Neuronal stem cell (in vitro differentiated cells): ENCODE results near the gene CTSH.

Experiments used
- DNase-seq: peaks from one replicate; pipeline ENCODE4 v3.0.0-alpha.2; 2013; ENCODE audit warnings: low spot score
- H2AFZ ChIP-seq: one replicate; pipeline ENCODE4 v1.6.1; 2013; ENCODE audit warnings: mild to moderate bottlenecking, low read length, inconsistent platforms
- H2AK5ac ChIP-seq: 2 replicates; pipeline ENCODE4 v1.6.1; 2013; ENCODE audit warnings: low read depth, mild to moderate bottlenecking, inconsistent platforms, low read length, moderate library complexity, mixed read lengths
- H2BK120ac ChIP-seq: 2 replicates; pipeline ENCODE4 v1.6.1; 2013; ENCODE audit warnings: low read depth, mild to moderate bottlenecking, inconsistent platforms, low read length, moderate library complexity, mixed read lengths
- H2BK12ac ChIP-seq: one replicate; pipeline ENCODE4 v1.6.1; 2013; ENCODE audit warnings: low read length, inconsistent platforms
- H2BK15ac ChIP-seq: 2 replicates; pipeline ENCODE4 v1.6.1; 2013; ENCODE audit warnings: mild to moderate bottlenecking, low read length, inconsistent platforms, mixed read lengths
- H2BK5ac ChIP-seq: one replicate; pipeline ENCODE4 v1.6.1; 2013; ENCODE audit warnings: inconsistent platforms, mild to moderate bottlenecking, low read length, moderate library complexity
- H3K14ac ChIP-seq: one replicate; pipeline ENCODE4 v1.6.1; 2013; ENCODE audit warnings: low read length, inconsistent platforms
- H3K18ac ChIP-seq: 2 replicates; pipeline ENCODE4 v1.6.1; 2013; ENCODE audit warnings: low read length, inconsistent platforms
- H3K23ac ChIP-seq: 2 replicates; pipeline ENCODE4 v1.6.1; 2013; ENCODE audit warnings: low read depth, mild to moderate bottlenecking, mixed read lengths, low read length, inconsistent platforms; ENCODE audit not compliant: poor library complexity
- H3K27ac ChIP-seq: replicated peaks from 3 replicates; pipeline ENCODE4 v1.5.1; 2013; ENCODE audit warnings: low read length, inconsistent platforms
- H3K27me3 ChIP-seq, 3 experiments: 2 replicates each; pipeline ENCODE4 v1.6.1; 2013; ENCODE audit warnings: low read length in 3 of 3, mild to moderate bottlenecking in 2 of 3, inconsistent platforms in 1 of 3, low read depth in 1 of 3, mixed read lengths in 1 of 3, moderate library complexity in 1 of 3; ENCODE audit not compliant: control insufficient read depth in 3 of 3, insufficient read depth in 3 of 3
- H3K36me3 ChIP-seq, 2 donors: replicated peaks in 1 of 2; 2 replicates each; pipeline ENCODE4 v1.6.1; 2013; ENCODE audit warnings: low read length in 2 of 2; ENCODE audit not compliant: control insufficient read depth in 2 of 2, insufficient read depth in 2 of 2
- H3K4ac ChIP-seq: 2 replicates; pipeline ENCODE4 v1.6.1; 2013; ENCODE audit warnings: inconsistent platforms, mild to moderate bottlenecking, low read length, moderate library complexity
- H3K4me1 ChIP-seq, 2 donors: 1 replicate in 1 of 2; 2 replicates in 1 of 2; pipeline ENCODE4 v1.6.1; 2013; ENCODE audit warnings: low read length in 2 of 2, low read depth in 1 of 2; ENCODE audit not compliant: control insufficient read depth in 2 of 2, insufficient read depth in 1 of 2
- H3K4me2 ChIP-seq: one replicate; pipeline ENCODE4 v1.6.1; 2013; ENCODE audit warnings: mild to moderate bottlenecking, low read length, inconsistent platforms; ENCODE audit not compliant: insufficient read depth, poor library complexity, severe bottlenecking
- H3K4me3 ChIP-seq, 2 donors: 2 replicates each; pipeline ENCODE4 v1.5.1; 2013; ENCODE audit warnings: low read length in 2 of 2, mild to moderate bottlenecking in 2 of 2, inconsistent platforms in 1 of 2, moderate library complexity in 1 of 2
- H3K79me1 ChIP-seq: one replicate; pipeline ENCODE4 v1.6.1; 2013; ENCODE audit warnings: low read depth, mild to moderate bottlenecking, inconsistent platforms, low read length, moderate library complexity
- H3K9ac ChIP-seq: one replicate; pipeline ENCODE4 v1.6.1; 2013; ENCODE audit warnings: mild to moderate bottlenecking, low read depth, low read length, inconsistent platforms; ENCODE audit not compliant: poor library complexity
- H3K9me3 ChIP-seq, 2 donors: replicated peaks in 1 of 2; 2 replicates each; pipeline versions ENCODE3 to v1.6.1; 2013; ENCODE audit warnings: low read length in 2 of 2, mild to moderate bottlenecking in 2 of 2, inconsistent platforms in 1 of 2, low read depth in 1 of 2, mixed read lengths in 1 of 2, moderate library complexity in 1 of 2; ENCODE audit not compliant: control insufficient read depth in 2 of 2, insufficient read depth in 1 of 2
- H4K8ac ChIP-seq: one replicate; pipeline ENCODE4 v1.6.1; 2013; ENCODE audit warnings: low read depth, mild to moderate bottlenecking, inconsistent platforms, low read length, moderate library complexity
- H4K91ac ChIP-seq: one replicate; pipeline ENCODE4 v1.6.1; 2013; ENCODE audit warnings: low read length, low read depth, mild to moderate bottlenecking, inconsistent platforms; ENCODE audit not compliant: poor library complexity
- WGBS, 2 donors: extraction: QIAGEN DNeasy Blood & Tissue Kit; methylation state at CpG; one replicate each; pipeline ENCODE4 v1.1.7; 2013; ENCODE audit warnings: missing lambda C conversion rate in 2 of 2, mixed read lengths in 1 of 2; ENCODE audit not compliant: insufficient read length in 2 of 2, insufficient replicate concordance in 1 of 2; ENCODE audit errors: extremely low coverage in 2 of 2; 5-methylcytosine and 5-hydroxymethylcytosine counted together

Gene CTSH

DNA sequence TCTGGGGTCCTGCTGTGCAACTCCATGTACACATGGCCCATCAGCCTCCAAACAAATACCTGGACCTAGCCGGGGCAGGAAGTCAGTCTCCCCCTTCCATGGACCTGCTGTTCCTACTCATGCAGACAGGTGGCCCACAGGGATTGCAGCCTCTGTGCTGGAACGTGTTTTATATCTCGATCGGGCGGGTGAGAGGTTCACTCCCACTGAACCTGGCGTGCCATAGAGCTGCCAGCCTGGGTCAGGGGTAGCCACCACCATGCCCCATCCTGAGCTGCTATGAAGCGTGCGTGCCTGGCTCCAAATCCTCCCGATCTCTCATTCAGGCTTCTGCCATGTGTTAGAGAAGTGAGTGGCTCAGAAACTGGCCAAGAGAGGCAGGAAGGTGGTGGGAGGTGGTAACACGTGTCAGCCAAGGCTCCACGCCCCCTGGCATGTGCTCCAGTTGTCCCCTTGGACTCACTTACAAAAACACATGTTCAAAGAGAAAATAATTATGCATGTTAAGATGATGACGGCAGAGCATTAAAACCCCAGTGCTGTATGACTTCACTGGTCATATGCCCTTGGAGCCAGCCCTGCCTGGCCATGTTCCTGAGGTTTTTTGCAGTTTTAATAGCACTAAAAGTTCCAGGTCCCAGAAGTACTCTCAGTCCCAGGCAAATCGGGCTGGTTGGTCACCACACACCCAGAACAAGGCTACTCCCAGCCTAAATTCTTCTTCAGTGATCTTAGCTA is 30.6 kb downstream of the CTSH start:
- Histone ChIP-seq H3K4me1 (no peaks in the 10 kb centered on the region), H3K27me3 (no peaks in the 10 kb centered on the region), H2BK15ac (no peak overlapping the region), H2AFZ (no peak overlapping the region), H3K9ac (no peak overlapping the region), H3K4me3 (no peak overlapping the region), H3K14ac (no peak overlapping the region), H3K18ac (no peak overlapping the region), H2BK120ac (no peak overlapping the region), H3K9me3 (no peaks in the 10 kb centered on the region), H3K79me1 (peaks cover 2% of the 10 kb centered on the region), H3K36me3 (peaks cover 22 to 81% of the 10 kb centered on the region in 2 donors), H2AK5ac (no peak overlapping the region), H2BK12ac (no peak overlapping the region), H3K4ac (no peak overlapping the region), H3K4me2 (no peak overlapping the region), H2BK5ac (peak overlapping the region; percentile 43), H3K23ac (peak overlapping the region; percentile 68), H4K91ac (no peak overlapping the region), H4K8ac (no peak overlapping the region), H3K27ac (no peak overlapping the region)
- DNase-seq, result no peak
- WGBS, 2 donors, result no CpG with 5 or more reads among the region's 13 CpGs

GRCh38 chr15:78913012-78913411 is 31.8 kb downstream of the CTSH start:
- WGBS, 2 donors, result no CpG with 5 or more reads among the region's 3 CpGs
- H4K8ac ChIP-seq, result no peak overlapping the region

GRCh38 chr15:78912316-78912715 is 32.5 kb downstream of the CTSH start:
- Histone ChIP-seq H3K36me3 (peaks cover 24 to 81% of the 10 kb centered on the region in 2 donors), H2BK5ac (no peak overlapping the region), H3K27ac (no peak overlapping the region), H3K9me3 (no peaks in the 10 kb centered on the region), H2AK5ac (no peak overlapping the region), H2BK120ac (no peak overlapping the region), H4K8ac (no peak overlapping the region), H3K23ac (no peak overlapping the region), H3K4ac (no peak overlapping the region), H3K14ac (no peak overlapping the region), H3K4me2 (no peak overlapping the region), H3K79me1 (peaks cover 2% of the 10 kb centered on the region), H2AFZ (no peak overlapping the region), H4K91ac (no peak overlapping the region), H3K18ac (no peak overlapping the region), H3K4me1 (no peaks in the 10 kb centered on the region), H3K27me3 (no peaks in the 10 kb centered on the region), H3K4me3 (no peak overlapping the region), H3K9ac (no peak overlapping the region), H2BK15ac (no peak overlapping the region), H2BK12ac (no peak overlapping the region)
- no peak for DNase-seq
- WGBS, 2 donors, result no CpG with 5 or more reads among the region's 2 CpGs

More at GRCh38 chr15:78913012-78913411, 31.8 kb downstream of the CTSH start:
- H2BK15ac ChIP-seq, result no peak overlapping the region
- no peak overlapping the region for H2BK5ac ChIP-seq
- no peak overlapping the region for H2AFZ ChIP-seq
- no peaks in the 10 kb centered on the region for H3K27me3 ChIP-seq
- H3K18ac ChIP-seq, result no peak overlapping the region
- H2AK5ac ChIP-seq, result no peak overlapping the region
- no peak overlapping the region for H4K91ac ChIP-seq
- no peak overlapping the region for H3K14ac ChIP-seq
- no peak overlapping the region for H3K4me3 ChIP-seq
- no peak overlapping the region for H3K4ac ChIP-seq
- H2BK12ac ChIP-seq, result no peak overlapping the region
- H3K9me3 ChIP-seq, result no peaks in the 10 kb centered on the region
- H3K9ac ChIP-seq, result no peak overlapping the region
- no peak overlapping the region for H2BK120ac ChIP-seq
- no peak for DNase-seq
- no peak overlapping the region for H3K23ac ChIP-seq
- H3K79me1 ChIP-seq, result peaks cover 2% of the 10 kb centered on the region
- H3K36me3 ChIP-seq, result peaks cover 25 to 81% of the 10 kb centered on the region in 2 donors
- H3K27ac ChIP-seq, result no peak overlapping the region
- no peaks in the 10 kb centered on the region for H3K4me1 ChIP-seq
- no peak overlapping the region for H3K4me2 ChIP-seq

DNA sequence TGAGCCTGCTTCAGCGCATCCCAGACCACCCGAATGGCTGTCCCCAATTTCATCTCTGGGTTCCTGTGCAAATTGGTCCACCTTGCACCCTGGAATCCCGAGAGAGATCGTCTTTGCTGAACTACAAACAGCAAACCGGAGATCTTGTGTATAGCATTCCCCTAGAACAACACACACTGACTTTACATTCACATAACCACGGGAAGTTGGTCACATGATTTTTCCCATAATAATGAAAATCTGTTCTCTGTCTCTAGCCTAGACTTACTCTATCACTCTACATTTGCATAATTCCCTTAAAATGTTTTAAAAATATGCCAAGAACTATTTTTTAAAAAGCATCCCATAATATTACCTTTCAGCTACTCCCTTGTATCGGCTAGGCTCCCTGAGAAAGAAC is 34.6 kb downstream of the CTSH start:
- H2AFZ ChIP-seq, result no peak overlapping the region
- H2BK12ac ChIP-seq, result no peak overlapping the region
- no CpG with 5 or more reads among the region's 7 CpGs for WGBS, 2 donors
- H2AK5ac ChIP-seq, result no peak overlapping the region
- no peak overlapping the region for H3K14ac ChIP-seq
- no peak overlapping the region for H3K4me2 ChIP-seq
- no peaks in the 10 kb centered on the region for H3K27me3 ChIP-seq
- H3K9me3 ChIP-seq, result no peaks in the 10 kb centered on the region
- H3K4ac ChIP-seq, result no peak overlapping the region
- no peak overlapping the region for H2BK5ac ChIP-seq
- H2BK15ac ChIP-seq, result no peak overlapping the region
- H3K4me3 ChIP-seq, result no peak overlapping the region
- peaks cover 2% of the 10 kb centered on the region for H3K79me1 ChIP-seq
- H4K8ac ChIP-seq, result no peak overlapping the region
- DNase-seq, result no peak
- no peak overlapping the region for H4K91ac ChIP-seq
- no peak overlapping the region for H3K18ac ChIP-seq
- no peaks in the 10 kb centered on the region for H3K4me1 ChIP-seq
- peaks cover 33 to 91% of the 10 kb centered on the region in 2 donors for H3K36me3 ChIP-seq
- no peak overlapping the region for H3K23ac ChIP-seq
- no peak overlapping the region for H2BK120ac ChIP-seq
- H3K9ac ChIP-seq, result no peak overlapping the region
- H3K27ac ChIP-seq, result no peak overlapping the region
